Activated naive CD8-positive, alpha-beta T cell treated with anti-CD3 and anti-CD28 coated beads for 36 hours (primary cell): Measurements from ENCODE around the gene HIP1R. TPM values are rescaled to one million over a fixed set of nuclear protein-coding genes. Genes with fewer than 3 reads are reported as not detected.

Experiments used
- DNase-seq: peaks from one replicate; pipeline ENCODE4 v3.0.0; 2021
- H3K27ac Mint-ChIP-seq: one replicate; pipeline ENCODE4 v1.8.0; 2022; ENCODE audit warnings: mild to moderate bottlenecking, moderate library complexity, mixed read lengths
- H3K27me3 Mint-ChIP-seq: one replicate; pipeline ENCODE4 v1.8.0; 2022; ENCODE audit warnings: mild to moderate bottlenecking, mixed read lengths
- H3K36me3 Mint-ChIP-seq: one replicate; pipeline ENCODE4 v1.8.0; 2021; ENCODE audit warnings: mild to moderate bottlenecking, mixed read lengths
- H3K4me1 Mint-ChIP-seq: one replicate; pipeline ENCODE4 v1.8.0; 2021; ENCODE audit warnings: mixed read lengths
- H3K4me3 Mint-ChIP-seq: one replicate; pipeline ENCODE4 v1.8.0; 2022; ENCODE audit warnings: mild to moderate bottlenecking, moderate library complexity, mixed read lengths
- H3K9me3 Mint-ChIP-seq: one replicate; pipeline ENCODE4 v1.8.0; 2022; ENCODE audit warnings: mixed read lengths
- total RNA-seq, 2 experiments: library from RNA; stranded (reverse); gene quantifications; one replicate each; pipeline ENCODE4 v1.2.3, GENCODE V29; 2021

The HIP1R gene
- total RNA-seq, 2 experiments from 2014 or later = 24.2 to 24.8 TPM

DNA sequence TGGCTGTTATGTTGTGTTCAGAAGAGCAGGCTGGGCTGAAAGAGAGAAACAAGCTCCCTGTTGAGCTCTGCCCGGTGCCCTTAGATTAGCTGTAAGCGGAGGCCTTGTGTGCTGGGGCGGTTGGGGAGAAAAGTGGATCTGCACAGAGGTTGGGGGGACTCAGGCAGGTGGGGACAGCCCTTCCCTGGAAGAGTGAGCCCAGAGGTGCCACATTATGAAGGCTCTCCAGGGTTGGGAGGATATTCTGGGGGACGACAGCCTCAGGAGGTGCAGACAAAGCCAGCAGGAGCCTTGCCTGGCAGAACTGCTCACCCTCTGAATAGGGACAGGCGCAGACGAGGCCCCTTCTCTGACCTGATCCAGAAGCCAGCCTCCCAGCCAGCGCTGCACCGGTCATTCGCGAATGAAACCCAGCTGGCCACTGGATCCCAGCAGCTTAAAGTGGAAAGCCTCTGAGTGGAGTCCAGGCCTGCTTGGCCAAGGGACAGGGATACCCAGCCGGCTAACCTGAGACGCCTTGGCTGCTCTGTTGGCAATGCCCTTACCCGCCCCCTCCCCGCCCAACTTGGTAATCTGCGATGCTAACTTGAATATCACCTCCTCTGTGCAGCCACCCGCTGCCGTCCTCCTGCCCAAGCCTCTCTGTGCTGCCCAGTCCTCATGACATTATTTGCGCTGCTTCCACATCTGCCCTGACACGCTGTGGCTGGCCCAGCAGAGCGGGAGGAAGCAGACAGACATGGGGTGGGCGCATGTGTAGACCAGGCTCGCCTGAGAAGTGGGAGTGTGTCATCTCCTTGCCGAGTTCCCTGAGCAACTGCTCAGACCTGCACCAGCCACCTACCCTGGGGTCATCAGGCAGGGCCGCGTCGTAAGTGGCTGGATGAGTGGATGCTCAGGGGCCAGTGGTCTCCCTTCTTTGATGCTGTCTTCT is 5.6 kb downstream of the HIP1R start:
- Mint-ChIP-seq H3K9me3 (no peaks in the 10 kb centered on the region), H3K27ac (no peak overlapping the region), H3K36me3 (peaks cover 7% of the 10 kb centered on the region), H3K4me1 (peaks cover 41% of the 10 kb centered on the region), H3K27me3 (no peaks in the 10 kb centered on the region), H3K4me3 (no peak overlapping the region)
- no peak for DNase-seq

DNA sequence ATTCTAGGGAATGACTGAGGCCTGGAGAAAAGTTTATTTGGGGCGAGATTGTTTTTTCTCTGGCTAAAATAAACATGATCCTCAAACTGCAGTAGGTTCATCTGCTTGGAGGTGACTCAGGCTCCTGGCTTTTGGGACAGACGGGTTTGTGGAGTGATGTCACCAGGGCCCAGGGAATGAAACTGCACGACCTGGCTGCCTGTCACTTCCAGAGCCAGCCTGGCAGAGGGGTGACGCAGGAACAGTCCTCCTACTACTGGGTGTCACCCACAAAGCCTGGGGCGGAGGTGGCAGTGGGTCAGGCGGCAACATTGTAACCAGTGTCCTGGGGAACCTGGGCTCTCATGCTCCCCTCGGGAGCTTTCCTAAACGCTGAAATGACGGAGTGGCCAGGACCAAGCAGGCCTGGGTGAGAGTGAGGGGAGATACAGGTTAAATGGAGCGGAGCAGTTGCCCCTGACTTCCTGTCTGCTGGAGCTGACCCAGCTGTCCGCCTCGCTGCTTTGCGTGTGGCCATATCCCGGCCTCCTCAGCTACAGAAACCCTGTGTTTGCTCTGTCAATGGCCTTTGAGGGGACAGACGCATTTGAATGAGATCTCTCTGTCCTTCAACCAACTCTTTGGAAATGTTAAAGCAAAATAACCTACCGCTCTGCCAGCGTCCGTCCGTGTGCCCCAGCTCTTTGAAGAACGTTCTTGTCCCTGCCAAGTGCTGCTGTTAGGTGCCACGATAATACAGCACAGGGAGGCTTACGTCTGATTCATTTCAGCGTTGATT is 6.5 kb downstream of the HIP1R start:
- no peak for DNase-seq
- Mint-ChIP-seq H3K36me3 (peaks cover 4% of the 10 kb centered on the region), H3K4me3 (no peak overlapping the region), H3K9me3 (no peaks in the 10 kb centered on the region), H3K27me3 (no peaks in the 10 kb centered on the region), H3K27ac (no peak overlapping the region), H3K4me1 (peaks cover 35% of the 10 kb centered on the region)

DNA sequence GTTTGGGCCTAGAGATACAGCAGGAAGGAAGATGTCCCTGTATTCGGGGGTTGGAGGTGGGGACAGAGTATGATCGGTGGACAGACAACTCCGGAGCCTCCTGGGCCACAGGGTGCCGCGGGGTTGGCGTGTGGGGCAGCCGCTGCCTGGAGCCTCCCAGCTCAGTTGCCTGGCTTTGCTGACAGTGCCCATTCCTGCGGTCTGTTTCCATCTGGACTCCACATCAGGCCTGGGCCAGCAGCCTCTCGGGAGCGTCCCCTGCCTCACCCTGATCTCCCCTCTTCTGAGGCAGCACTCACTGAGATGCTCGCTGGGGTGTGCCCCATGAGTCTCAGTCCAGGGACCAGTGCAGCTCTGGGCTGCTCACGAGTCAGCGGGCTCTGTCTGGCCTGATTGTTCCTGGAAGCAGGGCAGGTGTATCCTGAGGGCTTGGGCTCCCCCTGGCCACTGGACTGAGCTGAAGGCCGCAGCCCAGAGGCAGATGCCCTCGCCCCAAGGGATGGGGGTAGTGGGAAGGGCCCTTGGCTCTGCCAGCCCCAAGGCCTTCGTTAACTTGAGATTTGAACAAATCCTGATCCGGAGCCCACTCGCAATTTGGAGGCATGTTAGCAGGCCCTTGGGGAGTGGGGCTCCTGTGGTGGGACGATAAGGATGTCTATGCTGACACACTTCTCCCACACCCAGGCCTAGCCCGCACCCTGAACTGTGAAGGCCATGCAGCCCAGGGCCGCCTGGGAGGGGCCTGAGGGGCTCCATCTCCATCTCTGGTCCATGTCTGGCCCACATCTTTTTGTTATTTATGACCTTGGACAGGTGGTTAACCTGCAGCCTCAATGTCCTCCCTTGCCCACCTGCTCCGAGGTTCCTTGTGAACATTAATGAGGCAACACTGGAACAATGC is 7.5 kb downstream of the HIP1R start:
- H3K4me1 Mint-ChIP-seq = peaks cover 25% of the 10 kb centered on the region
- DNase-seq = no peak
- no peak overlapping the region for H3K27ac Mint-ChIP-seq
- H3K27me3 Mint-ChIP-seq = no peaks in the 10 kb centered on the region
- peaks cover under 1% of the 10 kb centered on the region for H3K36me3 Mint-ChIP-seq
- no peaks in the 10 kb centered on the region for H3K9me3 Mint-ChIP-seq
- H3K4me3 Mint-ChIP-seq = no peak overlapping the region

DNA sequence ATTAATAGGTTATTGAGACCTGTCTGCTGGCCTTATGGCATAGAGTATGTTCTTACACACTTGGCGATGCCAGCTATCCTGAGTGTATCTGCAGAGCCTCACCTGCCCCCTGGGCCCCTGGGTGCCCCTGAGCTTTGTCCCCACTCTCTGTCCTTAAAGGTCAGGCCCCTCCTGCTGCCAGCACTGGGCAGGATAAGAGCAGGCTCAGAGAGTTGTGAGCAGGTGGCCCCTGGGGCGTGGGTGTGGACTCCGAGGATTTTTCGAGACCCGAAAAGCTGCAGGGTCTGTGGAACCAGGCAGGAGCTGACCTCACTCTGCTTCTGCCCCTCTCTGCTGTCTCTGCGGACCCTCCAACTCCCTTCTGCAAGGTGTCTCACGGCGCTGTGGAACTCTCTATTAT is 8.2 kb downstream of the HIP1R start:
- Mint-ChIP-seq H3K27me3 (no peaks in the 10 kb centered on the region), H3K9me3 (no peaks in the 10 kb centered on the region), H3K27ac (no peak overlapping the region), H3K4me1 (peaks cover 19% of the 10 kb centered on the region), H3K4me3 (no peak overlapping the region), H3K36me3 (no peaks in the 10 kb centered on the region)
- DNase-seq = no peak

DNA sequence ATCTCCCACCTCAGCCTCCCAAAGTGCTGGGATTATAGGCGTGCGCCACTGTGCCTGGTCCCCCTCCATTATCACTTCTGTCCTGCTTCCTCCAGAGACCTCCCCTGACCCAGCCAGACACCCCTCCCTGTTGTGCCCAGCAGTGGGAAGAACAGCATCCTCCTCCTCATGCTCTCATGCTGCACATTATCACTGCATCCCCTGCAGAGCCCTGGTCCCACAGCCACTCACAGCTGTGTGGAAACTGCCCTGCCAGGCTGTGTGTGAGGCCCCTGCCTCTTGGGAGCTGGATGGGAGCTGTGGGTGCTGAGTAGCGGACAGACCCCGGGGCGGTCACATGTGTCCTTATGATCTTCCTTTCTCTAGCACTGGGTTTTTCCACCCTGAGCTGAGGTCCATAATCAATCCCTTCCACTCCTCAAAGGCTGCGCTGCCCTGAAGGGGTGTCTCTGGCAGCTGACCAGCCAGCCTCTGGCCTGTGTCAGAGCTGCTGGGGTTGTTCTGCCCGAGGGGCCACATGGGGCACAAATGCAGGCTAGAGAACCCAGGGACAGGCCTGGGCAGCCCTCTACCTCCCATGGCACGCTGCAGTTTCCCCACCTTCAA is 9.2 kb downstream of the HIP1R start:
- Mint-ChIP-seq H3K4me3 (no peak overlapping the region), H3K27ac (no peak overlapping the region)

DNA sequence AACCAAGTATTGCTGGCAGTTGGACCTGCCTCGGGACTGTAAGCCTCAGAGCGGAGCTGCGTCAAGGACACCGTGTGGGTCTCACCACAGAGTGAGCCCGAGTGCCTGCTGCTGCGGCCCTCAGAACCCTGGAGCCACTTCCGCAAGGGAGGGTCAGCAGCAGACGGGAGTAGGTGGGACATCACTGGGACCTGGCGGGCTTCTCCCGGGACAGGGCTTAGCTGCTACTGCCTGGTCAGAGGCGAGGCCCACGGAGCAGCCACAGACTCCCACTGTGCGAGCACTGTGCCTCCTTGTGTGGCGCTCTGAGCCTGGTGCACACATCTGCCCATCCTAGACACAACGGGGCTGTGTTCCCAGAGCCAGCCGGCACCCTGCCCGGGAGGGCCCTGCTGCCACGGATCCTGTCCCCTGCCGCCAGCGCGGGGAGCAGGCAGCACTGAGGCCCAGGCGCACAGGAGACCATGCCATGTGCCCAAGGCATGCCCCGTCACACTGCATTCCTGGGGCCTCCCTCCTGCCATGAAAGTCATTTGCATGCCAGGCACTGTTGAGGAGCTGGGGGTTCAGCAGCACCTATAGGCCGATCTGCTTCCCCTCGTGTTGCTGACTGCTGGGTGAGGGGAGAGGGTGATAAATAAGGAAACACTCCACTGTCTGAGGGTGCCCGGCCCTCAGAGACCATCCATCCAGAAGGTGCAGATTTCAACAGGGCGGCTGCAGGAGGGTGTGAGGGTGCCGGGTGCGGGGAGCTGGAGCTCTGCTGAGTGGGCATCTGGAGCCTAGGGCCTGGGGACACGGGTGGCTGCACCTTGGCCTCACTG is 10.0 kb downstream of the HIP1R start:
- Mint-ChIP-seq H3K27ac (no peak overlapping the region), H3K9me3 (no peaks in the 10 kb centered on the region), H3K27me3 (no peaks in the 10 kb centered on the region), H3K4me1 (peaks cover 12% of the 10 kb centered on the region), H3K4me3 (no peak overlapping the region), H3K36me3 (no peaks in the 10 kb centered on the region)
- DNase-seq = no peak

More for the DNA sequence above, 9.2 kb downstream of the HIP1R start:
- no peak for DNase-seq
- H3K4me1 Mint-ChIP-seq = peaks cover 12% of the 10 kb centered on the region
- H3K36me3 Mint-ChIP-seq = no peaks in the 10 kb centered on the region
- no peaks in the 10 kb centered on the region for H3K9me3 Mint-ChIP-seq
- no peaks in the 10 kb centered on the region for H3K27me3 Mint-ChIP-seq

DNA sequence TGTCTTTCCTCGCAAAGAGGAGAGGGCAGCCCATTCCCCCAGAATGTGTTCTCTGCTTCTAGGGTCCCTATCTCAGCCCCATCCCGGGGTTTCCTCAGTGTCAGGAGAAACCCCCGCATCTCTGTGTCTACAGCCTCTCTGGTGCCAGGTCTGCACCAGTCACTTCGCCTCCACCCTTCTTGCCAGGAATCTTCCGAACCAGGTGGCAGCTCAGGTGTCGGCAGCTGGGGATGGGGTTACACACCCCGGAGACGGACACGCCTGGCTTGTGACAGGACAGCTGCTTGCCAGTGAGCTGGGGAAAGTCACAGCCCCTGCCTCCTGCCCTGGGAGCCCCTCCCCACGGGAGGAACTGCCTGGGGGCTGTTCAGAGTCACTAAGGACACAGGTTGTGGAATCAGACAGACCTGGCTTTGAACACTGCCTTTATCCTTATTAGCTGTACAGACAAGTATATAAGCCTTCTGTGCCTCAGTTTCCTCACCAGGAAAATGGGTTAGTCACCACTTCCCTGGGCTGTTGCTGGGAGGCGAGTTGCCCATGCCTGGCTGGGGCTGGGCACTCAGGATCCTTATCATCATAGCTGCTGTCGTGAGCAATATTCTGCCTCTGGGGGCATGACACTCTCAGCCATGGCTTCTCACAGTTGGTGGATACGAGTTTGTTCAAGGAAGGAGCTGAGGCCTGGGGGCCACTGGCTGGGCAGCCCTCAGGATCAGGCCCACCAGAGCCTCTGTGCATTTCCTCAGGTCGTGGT is 10.8 kb downstream of the HIP1R start:
- peaks cover 7% of the 10 kb centered on the region for H3K4me1 Mint-ChIP-seq
- no peaks in the 10 kb centered on the region for H3K27me3 Mint-ChIP-seq
- no peaks in the 10 kb centered on the region for H3K36me3 Mint-ChIP-seq
- no peak overlapping the region for H3K4me3 Mint-ChIP-seq
- H3K27ac Mint-ChIP-seq = no peak overlapping the region
- no peaks in the 10 kb centered on the region for H3K9me3 Mint-ChIP-seq
- DNase-seq = no peak

DNA sequence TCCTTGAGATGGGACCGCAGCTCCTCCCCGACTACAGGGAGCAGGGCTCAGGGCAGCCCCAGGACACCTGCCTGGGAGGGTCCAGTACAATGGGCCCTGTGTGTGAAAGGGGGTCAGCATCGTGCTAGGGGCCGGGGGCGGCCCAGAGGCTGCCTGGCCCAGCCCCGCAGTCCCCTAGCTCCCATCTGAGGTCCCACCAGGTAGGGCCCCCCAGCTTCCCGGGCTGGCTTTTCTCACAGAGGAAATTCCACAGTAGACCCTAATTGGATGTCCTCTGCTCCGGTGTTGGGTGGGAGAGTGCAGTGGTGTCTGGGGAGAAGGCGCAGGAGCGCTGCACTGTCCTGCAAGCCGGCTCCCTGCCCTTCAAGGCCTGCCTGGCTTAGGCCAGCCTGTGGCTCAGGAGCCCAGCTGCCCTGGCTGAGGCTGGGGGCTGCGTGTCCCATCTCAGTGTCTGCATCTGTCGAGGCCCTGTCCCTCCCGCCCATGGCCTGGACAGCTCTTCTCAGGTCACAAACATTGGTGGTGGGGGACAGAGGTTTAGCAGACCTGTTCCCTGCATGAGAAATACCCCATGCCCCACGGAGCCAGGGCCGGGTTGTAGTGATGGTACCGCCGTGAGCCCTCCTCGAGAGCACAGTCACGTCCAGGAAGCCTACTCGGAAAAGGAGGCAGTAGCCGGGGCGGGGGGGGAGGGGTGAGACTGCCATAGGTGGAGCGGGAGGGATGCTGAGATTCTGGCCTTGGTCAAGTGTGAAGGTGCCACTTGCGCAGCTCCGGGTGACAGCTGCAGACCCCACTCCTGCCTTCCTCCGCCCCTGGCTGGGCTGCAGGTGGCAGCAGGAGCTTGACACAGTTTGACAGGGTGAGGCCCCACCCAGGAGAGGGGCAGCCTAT is 11.6 kb downstream of the HIP1R start:
- Mint-ChIP-seq H3K27me3 (no peaks in the 10 kb centered on the region), H3K4me3 (no peak overlapping the region), H3K4me1 (peaks cover 3% of the 10 kb centered on the region), H3K9me3 (no peaks in the 10 kb centered on the region), H3K36me3 (no peaks in the 10 kb centered on the region), H3K27ac (no peak overlapping the region)
- no peak for DNase-seq

DNA sequence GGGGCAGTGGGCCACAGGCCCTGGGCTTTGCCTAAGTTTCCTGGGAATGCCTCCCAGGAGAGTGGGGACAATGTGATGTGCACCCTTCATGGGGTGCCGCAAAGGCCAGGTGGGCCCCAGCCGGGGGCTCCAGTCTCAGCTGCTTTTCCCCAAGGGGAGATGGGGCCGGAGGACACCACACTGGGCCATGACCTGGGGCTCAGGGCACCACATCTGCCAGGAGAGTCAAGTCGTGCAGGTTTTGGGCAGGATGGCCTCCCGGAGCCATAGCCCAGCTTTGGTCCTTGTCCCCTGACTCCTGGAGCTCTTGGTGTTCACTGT is 12.2 kb downstream of the HIP1R start:
- H3K27ac Mint-ChIP-seq = no peak overlapping the region
- no peaks in the 10 kb centered on the region for H3K9me3 Mint-ChIP-seq
- no peak overlapping the region for H3K4me3 Mint-ChIP-seq
- no peaks in the 10 kb centered on the region for H3K36me3 Mint-ChIP-seq
- peaks cover 2% of the 10 kb centered on the region for H3K4me1 Mint-ChIP-seq
- H3K27me3 Mint-ChIP-seq = no peaks in the 10 kb centered on the region
- DNase-seq = no peak

DNA sequence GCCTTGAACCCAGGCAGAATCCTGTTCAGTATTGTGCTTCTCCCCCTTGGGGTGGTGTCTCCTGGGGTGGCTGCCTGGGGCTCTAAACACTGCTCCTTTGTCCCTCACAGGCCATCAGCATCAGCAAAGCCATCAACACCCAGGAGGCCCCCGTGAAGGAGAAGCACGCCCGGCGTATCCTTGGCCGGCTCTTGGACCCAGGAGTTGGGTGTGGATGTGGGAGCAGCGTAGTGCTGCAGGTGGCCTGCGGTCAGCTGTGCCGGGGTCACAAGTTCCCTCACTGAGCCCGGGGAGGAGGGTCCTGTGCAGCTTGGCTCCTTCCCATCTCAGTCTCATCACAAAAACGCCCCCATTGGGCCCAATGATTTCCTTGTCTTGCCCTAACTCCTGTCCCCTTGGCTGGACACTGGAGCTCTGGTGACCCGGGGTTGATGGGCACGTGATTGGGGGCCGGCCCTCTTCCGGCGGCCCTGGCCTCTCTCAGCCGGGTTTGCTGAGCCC is 12.7 kb downstream of the HIP1R start:
- Mint-ChIP-seq H3K36me3 (no peaks in the 10 kb centered on the region), H3K27ac (no peak overlapping the region), H3K4me1 (peaks cover 2% of the 10 kb centered on the region), H3K9me3 (no peaks in the 10 kb centered on the region), H3K27me3 (no peaks in the 10 kb centered on the region), H3K4me3 (no peak overlapping the region)
- no peak for DNase-seq

DNA sequence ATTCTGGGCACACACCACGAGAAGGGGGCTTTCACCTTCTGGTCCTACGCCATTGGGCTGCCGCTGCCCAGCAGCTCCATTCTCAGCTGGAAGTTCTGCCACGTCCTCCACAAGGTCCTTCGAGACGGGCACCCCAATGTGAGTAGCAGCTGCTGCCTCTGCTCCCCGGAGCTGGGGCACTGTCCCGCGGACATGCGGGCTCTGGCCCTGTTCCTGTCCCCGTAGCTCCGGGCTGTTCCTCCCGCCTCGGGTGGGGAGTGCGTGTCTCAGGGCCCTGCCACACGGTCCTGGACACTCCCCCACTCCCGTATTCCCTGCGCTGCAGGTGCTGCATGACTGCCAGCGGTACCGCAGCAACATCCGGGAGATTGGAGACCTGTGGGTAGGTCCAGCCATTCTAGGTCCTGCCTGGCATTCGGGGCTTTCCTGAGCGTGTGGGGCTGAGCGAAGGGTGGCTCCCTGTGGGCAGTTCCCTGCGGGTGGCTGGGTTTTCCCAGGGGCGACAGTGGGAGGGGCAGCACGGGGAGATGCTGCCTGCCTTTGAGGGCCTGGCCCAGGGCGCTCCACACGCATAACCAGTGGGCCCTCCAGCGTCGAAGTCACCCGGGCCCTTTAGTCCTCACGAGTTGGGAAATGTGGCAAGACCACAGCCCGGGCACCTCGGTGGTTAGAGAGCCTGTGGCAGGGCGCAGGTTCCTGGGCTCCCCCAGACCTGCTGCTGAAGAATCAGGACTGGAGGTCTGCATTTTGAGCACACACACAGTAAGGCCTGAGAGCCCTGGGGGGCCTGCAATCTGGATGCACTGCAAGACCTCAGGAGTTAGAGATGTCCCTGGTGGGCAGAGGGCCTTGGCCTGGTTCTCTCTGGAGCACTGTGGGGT is 13.5 kb downstream of the HIP1R start:
- H3K4me3 Mint-ChIP-seq = no peak overlapping the region

More for the DNA sequence above, 13.5 kb downstream of the HIP1R start:
- DNase-seq = no peak
- Mint-ChIP-seq H3K9me3 (no peaks in the 10 kb centered on the region), H3K27me3 (no peaks in the 10 kb centered on the region), H3K36me3 (no peaks in the 10 kb centered on the region), H3K4me1 (peaks cover under 1% of the 10 kb centered on the region), H3K27ac (no peak overlapping the region)
